Epithelial cell of esophagus (primary cell): ENCODE measurements around the gene GABRR1.
"Not testable (repeated sequence)": the region's sequence is repeated elsewhere in the genome, so short reads cannot be mapped to it uniquely, and the experiment has no call there.

Experiments used
- DNase-seq: peaks from one replicate; pipeline ENCODE4 v3.0.0; 2010; ENCODE audit warnings: low read depth
- H3K4me3 ChIP-seq: 2 replicates; pipeline ENCODE4 v1.5.1; 2011; ENCODE audit warnings: mild to moderate bottlenecking, low read length, control low read depth
- CTCF ChIP-seq: IDR thresholded peaks from 2 replicates; pipeline ENCODE4 v1.5.1; 2011; ENCODE audit warnings: low read depth, mild to moderate bottlenecking, low read length, control low read depth, inconsistent platforms; ENCODE audit not compliant: insufficient read depth; ENCODE audit errors: missing control alignments

GABRR1 gene

GRCh38 chr6:89139509-89140346 is 77.4 kb downstream of the GABRR1 start:
- DNase-seq, result peak; percentile 35
- TF ChIP-seq CTCF, result no peak

GRCh38 chr6:89138173-89138572 is 79.0 kb downstream of the GABRR1 start:
- no peak for TF ChIP-seq CTCF
- no peak for DNase-seq

More at GRCh38 chr6:89139509-89140346, 77.4 kb downstream of the GABRR1 start:
- H3K4me3 ChIP-seq, result no peak overlapping the region

GRCh38 chr6:89134723-89135122 is 82.4 kb downstream of the GABRR1 start:
- peak; percentile 21 for DNase-seq
- H3K4me3 ChIP-seq, result no peak overlapping the region
- no peak for TF ChIP-seq CTCF

More at GRCh38 chr6:89138173-89138572, 79.0 kb downstream of the GABRR1 start:
- H3K4me3 ChIP-seq, result no peak overlapping the region

- no peak for DNase-seq
- H3K4me3 ChIP-seq, result no peak overlapping the region
- TF ChIP-seq CTCF, result no peak
These were observed 83.2 kb downstream of the GABRR1 start for GRCh38 chr6:89133981-89134380.

GRCh38 chr6:89132057-89132456 is 85.1 kb downstream of the GABRR1 start:
- TF ChIP-seq CTCF, result no peak
- no peak for DNase-seq
- no peak overlapping the region for H3K4me3 ChIP-seq

- H3K4me3 ChIP-seq, result no peak overlapping the region
- TF ChIP-seq CTCF, result no peak
- no peak for DNase-seq
These were observed 85.6 kb downstream of the GABRR1 start for GRCh38 chr6:89131599-89131998.

GRCh38 chr6:89128256-89128671 is 88.9 kb downstream of the GABRR1 start:
- not testable (repeated sequence) for H3K4me3 ChIP-seq, DNase-seq
